K562 (cell line): ENCODE results near the gene DHRS3. TPM values are rescaled to one million over a fixed set of nuclear protein-coding genes. Genes with fewer than 3 reads are reported as not detected.

Experiments
- ATAC-seq: fragments of 200-7000 bp; cut with Tn5 transposase; 3 replicates; pipeline ENCODE4 v1.9.1; 2020; ENCODE audit warnings: moderate library complexity
- BruUV-seq: library from RNA; stranded (reverse); fragments of 400-500 nt; replicated peaks from 2 replicates; lab custom pipeline; 2021; lab: Mats Ljungman, UMichigan
- CTCF ChIA-PET: fragments of 300-600 bp; formaldehyde crosslinking; extraction: SDS; loops from one replicate; lab custom pipeline; 2021; ENCODE audit warnings: low intra/inter-chr PET ratio; lab: Yijun Ruan, JAX
- POLR2A ChIA-PET: fragments of 300-600, 350-650 bp; sonication (Branson Sonifier 250); formaldehyde crosslinking; extraction: SDS; loops from one replicate; lab custom pipeline; 2021; ENCODE audit warnings: antibody characterized with exemption, inconsistent platforms; lab: Yijun Ruan, JAX
- DNase-seq, 4 experiments: peaks; one replicate each; pipeline versions ENCODE4 v3.0.0 to v3.0.0-alpha.2; 2011 to 2018; ENCODE audit warnings: low spot score in 3 of 4, mixed read lengths in 3 of 4; ENCODE audit errors: extremely low read depth in 1 of 4
- FAIRE-seq: peaks from 2 replicates; lab custom pipeline; 2011; peaks lifted over from hg19 to GRCh38; lab: Jason Lieb, UNC
- H2AFZ ChIP-seq: 2 replicates; pipeline ENCODE4 v1.6.0; 2011; ENCODE audit warnings: low read depth, low read length, control low read depth, inconsistent platforms
- H3K27ac ChIP-seq: fragments of 200-600 bp; 3 replicates; pipeline ENCODE4 v1.8.0; 2011; ENCODE audit warnings: low read depth, mild to moderate bottlenecking, control low read depth, inconsistent platforms, low read length, moderate library complexity, mixed read lengths; ENCODE audit errors: extremely low read depth
- H3K27me3 ChIP-seq, 2 experiments: fragments of 300-600 bp in 1 of 2; 2 replicates in 1 of 2; 3 replicates in 1 of 2; pipeline versions ENCODE4 v1.6.0 to v1.8.0; 2011; ENCODE audit warnings: inconsistent platforms in 2 of 2, low read length in 2 of 2, mild to moderate bottlenecking in 1 of 2, mixed read lengths in 1 of 2, moderate library complexity in 1 of 2; ENCODE audit not compliant: control insufficient read depth in 2 of 2, insufficient read depth in 2 of 2
- H3K36me3 ChIP-seq: fragments of 300-600 bp; 3 replicates; pipeline ENCODE4 v1.8.0; 2011; ENCODE audit warnings: mild to moderate bottlenecking, low read length, inconsistent platforms; ENCODE audit not compliant: control insufficient read depth, insufficient read depth
- H3K4me1 ChIP-seq, 2 experiments: fragments of 200-600 bp in 1 of 2; replicated peaks in 1 of 2; 2 replicates in 1 of 2; 3 replicates in 1 of 2; pipeline versions ENCODE4 v1.5.1 to v1.8.0; 2011; ENCODE audit warnings: inconsistent platforms in 2 of 2, low read length in 2 of 2, mild to moderate bottlenecking in 1 of 2, mixed read lengths in 1 of 2, moderate library complexity in 1 of 2; ENCODE audit not compliant: control insufficient read depth in 2 of 2, insufficient read depth in 2 of 2
- H3K4me2 ChIP-seq: 2 replicates; pipeline ENCODE4 v1.6.1; 2011; ENCODE audit warnings: low read length, control low read depth, inconsistent platforms, mixed read lengths; ENCODE audit not compliant: insufficient read depth
- H3K4me3 ChIP-seq: fragments of 200-600 bp; sonication (generic), shearing (Covaris generic); 2 replicates; pipeline ENCODE4 v1.5.1; 2016; ENCODE audit warnings: control low read depth, inconsistent platforms
- H3K79me2 ChIP-seq: fragments of 200-600 bp; 3 replicates; pipeline ENCODE4 v1.8.0; 2011; ENCODE audit warnings: low read length, inconsistent platforms; ENCODE audit not compliant: control insufficient read depth, insufficient read depth
- H3K9ac ChIP-seq, 2 experiments: 2 replicates each; pipeline versions ENCODE4 v1.6.0 to v1.6.1; 2011; ENCODE audit warnings: low read depth in 2 of 2, low read length in 2 of 2, control low read depth in 1 of 2, inconsistent platforms in 1 of 2, mild to moderate bottlenecking in 1 of 2, mixed read lengths in 1 of 2; ENCODE audit not compliant: insufficient read depth in 1 of 2
- H3K9me1 ChIP-seq: one replicate; pipeline ENCODE4 v1.6.0; 2011; ENCODE audit warnings: inconsistent platforms, mild to moderate bottlenecking, low read length, moderate library complexity; ENCODE audit not compliant: control insufficient read depth, insufficient read depth
- H3K9me3 ChIP-seq: replicated peaks from 2 replicates; pipeline ENCODE4 v1.5.1; 2011; ENCODE audit warnings: low read depth, low read length, inconsistent platforms; ENCODE audit not compliant: control insufficient read depth, insufficient read depth
- H4K20me1 ChIP-seq: replicated peaks from 2 replicates; pipeline ENCODE4 v1.6.1; 2011; ENCODE audit warnings: low read length, inconsistent platforms, mixed read lengths; ENCODE audit not compliant: control insufficient read depth, insufficient read depth
- ADNP ChIP-seq: fragments of 200-800 bp; sonication (Bioruptor generic); IDR thresholded peaks from 2 replicates; pipeline ENCODE4 v1.6.1; 2016; ENCODE audit warnings: missing genetic modification characterization, missing compliant biosample characterization
- ARHGAP35 ChIP-seq: fragments of 450-650 bp; IDR thresholded peaks from 2 replicates; pipeline ENCODE4 v1.6.1; 2018; ENCODE audit not compliant: partially characterized antibody
- BCOR ChIP-seq: fragments of 450-650 bp; IDR thresholded peaks from 2 replicates; pipeline ENCODE4 v1.6.1; 2016
- BRD9 ChIP-seq: fragments of 450-650 bp; IDR thresholded peaks from 2 replicates; pipeline ENCODE4 v1.6.1; 2018; ENCODE audit warnings: low read depth; ENCODE audit not compliant: partially characterized antibody
- BRF2 ChIP-seq: IDR thresholded peaks from 3 replicates; pipeline ENCODE4 v1.6.1; 2011; ENCODE audit warnings: borderline replicate concordance, mild to moderate bottlenecking; ENCODE audit not compliant: insufficient read length, insufficient read depth
- CBX3 ChIP-seq, 2 experiments: IDR thresholded peaks; 1 replicate in 1 of 2; 2 replicates in 1 of 2; pipeline ENCODE4 v1.6.1; 2012; ENCODE audit warnings: inconsistent platforms in 2 of 2, low read length in 2 of 2, borderline replicate concordance in 1 of 2, control low read depth in 1 of 2
- CHD4 ChIP-seq: fragments of 200-600 bp; sonication (generic); IDR thresholded peaks from 3 replicates; pipeline ENCODE4 v1.6.1; 2012; ENCODE audit warnings: low read depth, mild to moderate bottlenecking, mixed read lengths, low read length, inconsistent platforms; ENCODE audit not compliant: insufficient read depth, insufficient replicate concordance, poor library complexity, severe bottlenecking
- EHMT2 ChIP-seq: fragments of 450-650 bp; IDR thresholded peaks from 2 replicates; pipeline ENCODE4 v1.6.1; 2018; ENCODE audit warnings: antibody characterized with exemption
- EP400 ChIP-seq: fragments of 450-650 bp; IDR thresholded peaks from 2 replicates; pipeline ENCODE4 v1.6.1; 2017; ENCODE audit warnings: antibody characterized with exemption, mild to moderate bottlenecking, moderate library complexity
- FOXA1 ChIP-seq: fragments of 450-650 bp; IDR thresholded peaks from 2 replicates; pipeline ENCODE4 v1.6.1; 2016; ENCODE audit warnings: mild to moderate bottlenecking, borderline replicate concordance
- HDAC8 ChIP-seq: fragments of 450-650 bp; IDR thresholded peaks from 2 replicates; pipeline ENCODE4 v1.6.1; 2016; ENCODE audit warnings: mild to moderate bottlenecking, missing genetic modification characterization, moderate library complexity, missing compliant biosample characterization
- KDM1A ChIP-seq, 2 experiments: fragments of 450-650 bp; IDR thresholded peaks; 2 replicates each; pipeline ENCODE4 v1.6.1; 2016; ENCODE audit warnings: mild to moderate bottlenecking in 2 of 2
- KDM2B ChIP-seq: fragments of 250-450 bp; sonication (Bioruptor Pico); IDR thresholded peaks from 2 replicates; pipeline ENCODE4 v1.8.0; 2021; ENCODE audit warnings: mild to moderate bottlenecking, moderate library complexity
- MAZ ChIP-seq, 2 experiments: fragments of 450-650 bp in 1 of 2; sonication (generic) in 1 of 2; formaldehyde crosslinking; IDR thresholded peaks in 1 of 2; conservative IDR thresholded peaks in 1 of 2; 2 replicates each; pipeline versions ENCODE4 v1.4.0 to v1.5.0; 2020; ENCODE audit warnings: mild to moderate bottlenecking in 1 of 2, missing genetic modification reagents in 1 of 2
- RBM22 ChIP-seq: fragments of 200-400 bp; formaldehyde crosslinking; IDR thresholded peaks from 2 replicates; pipeline ENCODE4 v1.6.1; 2018; ENCODE audit warnings: low read length, low read depth; ENCODE audit not compliant: poor library complexity, severe bottlenecking
- RBM25 ChIP-seq: fragments of 200-400 bp; formaldehyde crosslinking; IDR thresholded peaks from 2 replicates; pipeline ENCODE4 v1.6.1; 2018; ENCODE audit warnings: low read length, low read depth, moderate library complexity; ENCODE audit not compliant: severe bottlenecking
- SIN3B ChIP-seq: fragments of 450-650 bp; IDR thresholded peaks from 2 replicates; pipeline ENCODE4 v1.6.1; 2017; ENCODE audit warnings: low read depth, mild to moderate bottlenecking, moderate library complexity
- SNIP1 ChIP-seq: fragments of 450-650 bp; IDR thresholded peaks from 2 replicates; pipeline ENCODE4 v1.7.1; 2017; ENCODE audit warnings: low read depth, mild to moderate bottlenecking
- SUPT5H ChIP-seq: fragments of 450-650 bp; IDR thresholded peaks from 2 replicates; pipeline ENCODE4 v1.6.1; 2016
- TCF7 ChIP-seq: sonication (generic); IDR thresholded peaks from 2 replicates; pipeline ENCODE4 v1.6.1; 2016; ENCODE audit warnings: antibody characterized with exemption, borderline replicate concordance
- ZNF121 ChIP-seq: sonication (generic); formaldehyde crosslinking; conservative IDR thresholded peaks from 2 replicates; pipeline ENCODE4 v1.8.0; 2022; ENCODE audit warnings: missing genetic modification reagents
- ZNF445 ChIP-seq: fragments of 250-450 bp; sonication (Bioruptor Pico); IDR thresholded peaks from 2 replicates; pipeline ENCODE4 v1.4.0; 2020; ENCODE audit warnings: low read depth, mild to moderate bottlenecking, moderate library complexity
- ZNF778 ChIP-seq: fragments of 450-650 bp; formaldehyde crosslinking; IDR thresholded peaks from 2 replicates; pipeline ENCODE4 v1.4.0; 2020; ENCODE audit warnings: mild to moderate bottlenecking, moderate library complexity
- WGBS: fragments of 100-300 bp; shearing (Covaris generic); methylation state at CpG from one replicate; pipeline ENCODE4 v1.1.6; 2016; ENCODE audit warnings: low coverage, mixed read lengths; ENCODE audit not compliant: insufficient coverage; ENCODE audit errors: missing lambda C conversion rate; 5-methylcytosine and 5-hydroxymethylcytosine counted together
- in situ Hi-C: fragments of 300-500 bp; cut with MboI; formaldehyde crosslinking; loops from 4 replicates; pipeline ENCODE4 v1.15.0; 2018; ENCODE audit warnings: inconsistent platforms, mixed read lengths
- intact Hi-C: fragments of 100-400 bp; cut with micrococcal nuclease; formaldehyde crosslinking; loops from 2 replicates; pipeline ENCODE4 v1.14.2; 2022
- polyA plus RNA-seq, 8 experiments: library from polyadenylated mRNA; depleted of rRNA in 4 of 8; stranded (reverse) in 5 of 8; unstranded in 3 of 8; fragments of >200 nt; fragmentation: Nextera tagmentation in 2 of 8; fragmentation: Illumina TruSeq in 1 of 8; extraction: Ambion mirVana in 2 of 8; extraction: Trizol in 1 of 8; gene quantifications; 2 replicates each; pipeline versions ENCODE4 v1.2.1 to v1.2.3, GENCODE V29; 2011 to 2014; ENCODE audit warnings: inconsistent platforms in 1 of 8, missing spikeins in 1 of 8
- total RNA-seq, 7 experiments: library from RNA; depleted of rRNA in 6 of 7; stranded (reverse); fragments of >200 nt in 6 of 7; fragmentation: Illumina TruSeq in 2 of 7; extraction: Trizol in 2 of 7; gene quantifications; 2 replicates each; pipeline versions ENCODE4 v1.2.1 to v1.2.3, GENCODE V29; 2011 to 2021; ENCODE audit warnings: low replicate concordance in 1 of 7

The DHRS3 gene
- total and polyA plus RNA-seq, 9 of the 15 experiments (the other 6 are each of a cell fraction or from before 2014, with no cell fraction given), result 21.0 to 116 (median 58.7) TPM

GRCh38 chr1:12585951-12586942 lies 31.8 kb downstream of the DHRS3 start:
- H3K4me3 ChIP-seq, result no peak overlapping the region
- peak overlapping the region in 1 of 2 experiments; percentile 27; a peak in 1 of 4 replicates for H3K9ac ChIP-seq
- H3K9me1 ChIP-seq, result no peaks in the 10 kb centered on the region
- in situ Hi-C loops, result no loop called here
- peaks cover 66% of the 10 kb centered on the region; the same call in 2 of the 3 replicates for H3K36me3 ChIP-seq
- no peak overlapping the region for H2AFZ ChIP-seq
- H3K79me2 ChIP-seq, result peaks cover 70% of the 10 kb centered on the region
- no peaks in the 10 kb centered on the region; the same call in 1 of the 2 replicates for H4K20me1 ChIP-seq
- H3K4me1 ChIP-seq, result peaks cover 6 to 10% of the 10 kb centered on the region in 2 experiments; a peak in 4 of 5 replicates
- WGBS, result 78% methylated on average over 18 of the region's 19 CpGs
- DNase-seq (no peak), ATAC-seq (no peak; the same call in 2 of the 3 replicates), FAIRE-seq (no peak)
- H3K27ac ChIP-seq, result no peak overlapping the region
- no peak overlapping the region for H3K4me2 ChIP-seq
- intact Hi-C loops, result no loop called here
- ChIA-PET POLR2A (interaction anchor here (0.5 to 3.3 kb wide), 5 partner anchors 9 to 550 kb away, joined by 3 to 15 read pairs (median 4); no protein-coding TSS in a partner anchor), CTCF (no interaction called here)
- no peaks in the 10 kb centered on the region for H3K9me3 ChIP-seq
- no TSS peak for BruUV-seq
- H3K27me3 ChIP-seq, result no peaks in the 10 kb centered on the region
- no peak for TF ChIP-seq TCF7
- TF ChIP-seq EP400, result no peak
- no peak for TF ChIP-seq FOXA1
- no peak for TF ChIP-seq KDM2B (CRISPR knock-in tag)
- no peak for TF ChIP-seq ZNF445 (CRISPR knock-in tag)
- TF ChIP-seq MAZ (CRISPR knock-in tag; conservative IDR thresholded peaks at IDR 0.05 in 1 of 2, IDR thresholded peaks at IDR 0.05 in 1 of 2), result no peak
- no peak for TF ChIP-seq ARHGAP35
- no peak for TF ChIP-seq SIN3B
- TF ChIP-seq EHMT2, result no peak
- no peak for TF ChIP-seq CBX3 (IDR thresholded peaks at IDR 0.05; ENCODE audit: borderline replicate concordance in 1 of 2, low read length in 2 of 2)
- TF ChIP-seq RBM22, result no peak
- peak; percentile 40 for TF ChIP-seq BRD9
- no peak for TF ChIP-seq SUPT5H
- TF ChIP-seq BRF2, result no peak
- TF ChIP-seq ZNF778 (CRISPR knock-in tag), result no peak
- TF ChIP-seq SNIP1, result no peak
- no peak for TF ChIP-seq ZNF121 (CRISPR knock-in tag)
- TF ChIP-seq BCOR, result peak; percentile 92
- peak; percentile 21 for TF ChIP-seq CHD4
- no peak for TF ChIP-seq HDAC8 (tag)
- TF ChIP-seq KDM1A (IDR thresholded peaks at IDR 0.05), result peak; percentile 43 to 78; a peak in 3 of 4 replicates
- peak; percentile 97 for TF ChIP-seq RBM25
- TF ChIP-seq ADNP (tag), result peak; percentile 66; the same call in 1 of the 2 replicates
